Heart left ventricle (tissue), 16 donors: ENCODE results near the gene TRIM25. TPM values are rescaled to one million over a fixed set of nuclear protein-coding genes. Genes with fewer than 3 reads are reported as not detected.

ENCODE experiments used
- ATAC-seq, 4 donors: fragments of 200-7000 bp; cut with Tn5 transposase; one replicate each; pipeline ENCODE4 v1.9.1; 2020 to 2022; ENCODE audit warnings: moderate library complexity in 4 of 4, mild to moderate bottlenecking in 3 of 4, moderate number of reproducible peaks in 1 of 4
- DNase-seq, 5 donors: peaks; one replicate each; pipeline ENCODE4 v3.0.0-alpha.2; 2020
- H3K27ac ChIP-seq, 12 donors: fragments of 200-600 bp; sonication (generic) in 4 of 12; one replicate each; pipeline versions ENCODE4 v1.5.0 to v1.8.0; 2016 to 2022; ENCODE audit warnings: mild to moderate bottlenecking in 2 of 12
- H3K27me3 ChIP-seq, 9 donors: fragments of 200-600 bp; sonication (generic) in 2 of 9; one replicate each; pipeline versions ENCODE4 v1.5.1 to v1.8.0; 2016 to 2022; ENCODE audit warnings: mild to moderate bottlenecking in 3 of 9
- H3K36me3 ChIP-seq, 9 donors: fragments of 200-600 bp; sonication (generic) in 2 of 9; one replicate each; pipeline versions ENCODE4 v1.5.0 to v1.8.0; 2018 to 2022; ENCODE audit warnings: mild to moderate bottlenecking in 2 of 9
- H3K4me1 ChIP-seq, 12 donors: fragments of 200-600 bp; sonication (generic) in 4 of 12; one replicate each; pipeline versions ENCODE4 v1.5.0 to v1.8.0; 2016 to 2022; ENCODE audit warnings: mild to moderate bottlenecking in 3 of 12
- H3K4me3 ChIP-seq, 12 donors: fragments of 200-600 bp; sonication (generic) in 4 of 12; one replicate each; pipeline versions ENCODE4 v1.5.0 to v1.8.0; 2017 to 2022; ENCODE audit warnings: mild to moderate bottlenecking in 9 of 12, moderate library complexity in 4 of 12
- H3K9me3 ChIP-seq, 12 donors: fragments of 200-600 bp; sonication (generic) in 4 of 12; one replicate each; pipeline versions ENCODE4 v1.5.0 to v1.8.0; 2016 to 2022; ENCODE audit warnings: mild to moderate bottlenecking in 1 of 12
- CTCF ChIP-seq, 12 donors: fragments of 200-600 bp; sonication (generic) in 4 of 12; IDR thresholded peaks; one replicate each; pipeline versions ENCODE4 v1.5.0 to v1.8.0; 2018 to 2022; ENCODE audit warnings: antibody characterized with exemption in 12 of 12, mild to moderate bottlenecking in 5 of 12
- POLR2A ChIP-seq, 2 donors: fragments of 450-650 bp; IDR thresholded peaks; one replicate each; pipeline ENCODE4 v1.6.1; 2017; ENCODE audit warnings: antibody characterized with exemption in 2 of 2, mild to moderate bottlenecking in 2 of 2, moderate library complexity in 2 of 2
- WGBS, 4 donors: extraction: QIAGEN DNeasy Blood & Tissue Kit in 2 of 4; methylation state at CpG; one replicate each; pipeline versions ENCODE4 v1.1.5 to v1.1.7; 2013 to 2018; 5-methylcytosine and 5-hydroxymethylcytosine counted together
- intact Hi-C, 10 donors: fragments of 100-400 bp; cut with DNase I; formaldehyde crosslinking; loops; one replicate each; pipeline versions ENCODE4 v1.11.1 to v1.14.2; 2022
- polyA plus RNA-seq, 2 donors: library from polyadenylated mRNA; stranded (reverse); fragments of 200-250 nt; gene quantifications; one replicate each; pipeline ENCODE4 v1.2.3, GENCODE V29; 2013
- total RNA-seq, 9 donors: library from RNA; depleted of rRNA in 2 of 9; stranded (reverse); fragments of >200 nt in 2 of 9; fragmentation: NEBNext Ultra II Directional in 3 of 9; extraction: Animal tissue kit (Norgen Biotek cat#: 25700) in 3 of 9; gene quantifications; one replicate each; pipeline versions ENCODE4 v1.1.0 to v1.2.4, GENCODE V29; 2016 to 2023
- donor health status: ischemic (EF 13 %, LVEDD 7.1; RV severe dilation, severe dysfunction).
- donor health status: healthy with polysubstance abuse.
- donor health status: DM: no; HTN: yes; CAD: no.
- donor health status: DM: no; HTN: no; CAD: no.
- donor health status: ischemic (EF 25% LVEDD 6.9; RV normal size, moderate dysfunction).
- donor health status: ischemic (EF 25% LVEDD 5.7; RV mildly dilated, moderate dysfunction).
- donor health status: healthy.
- donor health status: DM: yes; HTN: yes; CAD: no.
- donor health status: ischemic (EF 35%, LVEDD 5.7; RV mildly dilated, moderate dysfunction).
- donor health status: nonischemic (EF 11% LVEDD 7.7; RV severe dilation, severe dysfunction).
- donor health status: DM: yes; HTN: yes; CAD: no.
- donor health status: PGD.
- donor health status: ischemic (EF 29% LVEDD 5.4; RV normal size, mild dysfunction).
- donor health status: nonischemic (EF 23%, LVEDD 6.1; RV moderate dilation, normal function).

Gene TRIM25
- total and polyA plus RNA-seq, 11 donors = 9.2 to 55.9 (median 14.9) TPM

DNA sequence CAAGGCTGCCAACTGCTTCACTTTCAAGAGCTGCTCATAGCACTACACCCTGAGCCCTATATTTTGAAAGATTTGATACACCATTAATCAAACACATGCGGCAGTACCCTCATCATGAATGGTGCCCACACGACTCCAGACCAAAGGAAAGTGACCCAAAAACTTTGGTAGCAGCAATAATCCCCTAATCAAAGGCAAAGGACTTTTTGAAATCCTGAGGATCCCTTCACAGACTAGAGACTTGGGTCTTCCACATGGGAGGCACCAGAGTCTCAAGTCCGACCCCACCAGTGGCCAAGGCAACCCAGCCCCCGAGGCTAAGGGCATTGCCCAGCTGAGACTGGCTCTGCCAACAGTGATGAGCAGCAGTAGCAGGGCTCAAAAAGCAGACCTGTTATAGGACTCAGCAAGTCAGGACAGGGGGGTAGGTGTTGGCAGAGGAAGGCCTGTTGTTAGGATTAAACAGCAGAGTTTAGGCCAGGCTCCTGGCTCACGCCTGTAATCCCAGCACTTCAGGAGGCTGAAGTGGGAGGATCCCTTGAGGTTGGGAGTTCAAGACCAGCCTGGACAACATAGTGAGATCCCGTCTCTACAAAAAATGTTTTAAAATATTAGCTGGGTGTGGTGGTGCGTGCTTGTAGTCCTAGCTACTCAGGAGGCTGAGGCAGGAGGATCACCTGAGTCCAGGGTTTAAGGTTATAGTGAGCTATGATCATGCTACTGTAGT is 3.2 kb downstream of the TRIM25 start:
- H3K4me1 ChIP-seq = peaks cover 0 to 77% (median 37%) of the 10 kb centered on the region in 12 donors
- intact Hi-C loops = loop anchor here in 5 of 10 donors (5.0 kb wide), 2 partner anchors 73 to 78 kb away; partner anchors contain the start of genes C17orf67 (in 2 of the 5) and DGKE (in 2 of the 5)

DNA sequence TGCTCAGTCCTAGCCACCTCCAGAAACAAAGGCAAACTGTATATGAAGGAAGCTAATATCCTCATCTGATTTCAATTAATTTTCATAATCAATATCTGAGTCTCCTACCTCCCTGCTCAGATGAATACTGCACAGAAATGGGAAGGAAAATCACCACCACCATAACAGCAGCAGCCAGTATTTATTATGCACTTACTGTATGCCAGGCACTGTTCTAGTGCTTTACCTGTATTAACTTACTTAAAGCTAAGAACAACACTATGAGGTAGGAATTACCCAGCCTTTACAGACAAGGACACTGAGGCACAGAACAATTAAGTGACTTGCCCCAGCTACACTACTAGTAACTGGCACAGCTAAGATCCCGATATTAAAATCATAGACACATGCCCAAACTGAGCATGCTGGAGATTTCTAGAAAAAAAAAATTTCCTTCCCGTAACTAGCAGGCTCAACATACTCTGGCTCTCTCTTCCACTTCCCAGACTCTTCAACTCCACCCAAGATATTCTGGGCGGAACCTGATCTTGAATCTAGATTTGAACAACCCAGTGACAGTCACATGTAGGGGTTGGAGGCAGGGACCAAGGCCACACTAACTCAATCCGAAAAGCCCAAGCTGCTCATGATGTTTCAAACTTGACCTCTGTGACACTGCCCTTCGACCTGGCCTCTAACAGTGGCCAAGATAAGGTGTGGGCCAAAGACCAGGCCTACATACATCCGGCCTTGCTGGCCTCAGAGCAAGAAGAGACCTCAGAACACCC is 3.9 kb downstream of the TRIM25 start:
- Histone ChIP-seq H3K27me3 (no peaks in the 10 kb centered on the region), H3K4me1 (peaks cover 0 to 70% (median 30%) of the 10 kb centered on the region in 12 donors), H3K4me3 (peak overlapping the region in 7 of 12 donors; percentile 4 to 97 (median 34)), H3K27ac (peak overlapping the region; percentile 11 to 97 (median 64)), H3K36me3 (peaks cover 0 to 50% (median 35%) of the 10 kb centered on the region in 9 donors), H3K9me3 (no peaks in the 10 kb centered on the region)
- TF ChIP-seq CTCF (IDR thresholded peaks at IDR 0.05) (no peak), POLR2A (IDR thresholded peaks at IDR 0.05) (no peak)
- DNase-seq (peak in 2 of 5 donors; percentile 30 to 35), ATAC-seq (peak in 3 of 4 donors; percentile 7 to 50 (median 47))
- 58 to 61% (median 60%) methylated on average over 6 of the region's 6 CpGs for WGBS, 4 donors
- intact Hi-C loops = loop anchor here in 5 of 10 donors (5.0 kb wide), 2 partner anchors 73 to 78 kb away; partner anchors contain the start of genes C17orf67 (in 2 of the 5) and DGKE (in 2 of the 5)

More for the DNA sequence above, 3.2 kb downstream of the TRIM25 start:
- TF ChIP-seq POLR2A (IDR thresholded peaks at IDR 0.05) = no peak
- no peak for TF ChIP-seq CTCF (IDR thresholded peaks at IDR 0.05)
- ATAC-seq = no peak
- 75 to 81% (median 76%) methylated on average over 7 of the region's 7 CpGs for WGBS, 4 donors
- no peaks in the 10 kb centered on the region for H3K9me3 ChIP-seq
- DNase-seq = no peak
- peaks cover 0 to 42% (median 28%) of the 10 kb centered on the region in 9 donors for H3K36me3 ChIP-seq
- peak overlapping the region in 8 of 12 donors; percentile 3 to 97 (median 54) for H3K4me3 ChIP-seq
- peak overlapping the region; percentile 11 to 97 (median 64) for H3K27ac ChIP-seq
- H3K27me3 ChIP-seq = no peaks in the 10 kb centered on the region

DNA sequence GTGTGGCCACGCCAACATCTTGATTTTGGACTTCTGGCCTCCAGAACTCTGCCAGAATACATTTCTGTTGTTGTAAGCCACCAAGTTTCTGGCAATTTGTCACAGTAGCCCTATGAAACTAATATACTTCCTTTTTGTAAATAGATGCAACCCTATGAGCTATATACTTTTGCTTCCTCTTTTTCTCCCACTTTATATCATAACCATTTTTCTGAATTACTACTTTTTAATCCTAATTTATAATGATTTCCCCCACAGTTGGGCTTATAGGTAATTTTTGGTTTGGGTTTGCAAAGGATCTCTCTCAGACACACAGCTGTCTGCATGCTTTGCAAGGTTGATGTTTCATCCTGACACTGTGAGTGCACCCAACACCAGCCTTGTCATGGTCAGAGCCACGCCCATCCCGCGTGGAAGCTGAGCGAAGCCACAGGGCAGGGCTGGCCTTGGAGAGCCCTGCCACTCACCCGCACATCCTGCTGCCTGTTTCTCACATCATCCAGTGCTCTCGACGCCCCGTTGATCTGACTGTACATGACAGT is 5.8 kb downstream of the TRIM25 start:
- H3K9me3 ChIP-seq = no peaks in the 10 kb centered on the region
- ATAC-seq (peak in 3 of 4 donors; percentile 48 to 70 (median 64)), DNase-seq (peak; percentile 36 to 82 (median 69))
- WGBS, 4 donors = 62 to 73% (median 68%) methylated on average over 9 of the region's 9 CpGs
- TF ChIP-seq CTCF (IDR thresholded peaks at IDR 0.05) (no peak), POLR2A (IDR thresholded peaks at IDR 0.05) (no peak)
- peaks cover 0 to 66% (median 27%) of the 10 kb centered on the region in 12 donors for H3K4me1 ChIP-seq
- intact Hi-C loops = no loop called here
- H3K27me3 ChIP-seq = no peaks in the 10 kb centered on the region
- peaks cover 0 to 68% (median 54%) of the 10 kb centered on the region in 9 donors for H3K36me3 ChIP-seq
- H3K27ac ChIP-seq = peak overlapping the region in 2 of 12 donors; percentile 25 to 97
- H3K4me3 ChIP-seq = no peak overlapping the region
